Colon (tissue), 2 donors: ENCODE measurements around the gene CNTN5.

Source experiments
- FAIRE-seq: peaks from 2 replicates; lab custom pipeline; 2012; peaks lifted over from hg19 to GRCh38; lab: Jason Lieb, UNC
- donor health status: control.
- donor health status: control.

The CNTN5 gene

DNA sequence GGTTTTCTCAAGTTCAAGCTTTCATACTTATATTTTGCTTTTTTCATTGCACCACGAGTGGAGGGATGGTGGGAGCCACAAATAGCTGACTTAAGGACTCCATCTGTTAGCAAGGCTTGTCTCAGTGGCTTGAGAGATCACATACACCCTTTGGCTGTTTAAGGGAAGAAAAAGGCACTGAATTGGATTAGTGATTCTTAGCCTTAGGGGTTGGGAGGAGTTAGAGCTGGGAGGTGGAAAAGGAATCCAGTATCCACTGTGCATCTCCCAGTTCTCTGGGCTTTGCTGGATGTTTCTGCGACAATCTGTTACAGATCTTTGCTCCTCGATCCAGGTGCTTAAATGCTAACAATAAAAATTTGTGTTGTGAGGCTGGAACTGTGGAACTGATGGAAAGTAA is 593.6 kb downstream of the CNTN5 start:
- no peak for FAIRE-seq

GRCh38 chr11:99630629-99631028 is 609.9 kb downstream of the CNTN5 start:
- FAIRE-seq: no peak

GRCh38 chr11:99631618-99632017 is 610.9 kb downstream of the CNTN5 start:
- no peak for FAIRE-seq

DNA sequence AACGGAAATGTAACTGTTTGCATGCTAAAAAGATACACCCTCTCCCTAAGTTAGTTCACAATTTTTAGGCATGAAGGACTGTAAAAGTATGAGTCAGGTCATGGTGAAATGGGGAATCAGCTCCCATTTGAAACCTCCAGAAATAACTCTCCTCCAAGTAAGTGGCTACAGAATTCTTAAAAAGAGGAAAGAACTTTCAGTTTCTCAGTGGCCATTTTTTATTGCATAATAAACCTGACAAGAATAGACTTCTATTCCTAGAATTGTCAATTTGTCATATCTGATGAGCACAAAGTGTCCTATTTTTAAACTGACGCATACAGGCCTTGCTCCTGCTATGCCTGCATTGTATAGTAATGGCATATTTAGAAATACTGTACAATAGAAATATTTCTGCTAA is 612.2 kb downstream of the CNTN5 start:
- FAIRE-seq: no peak

- FAIRE-seq: no peak
Observed at GRCh38 chr11:99634581-99634980, 613.8 kb downstream of the CNTN5 start.

GRCh38 chr11:99638073-99638553 is 617.4 kb downstream of the CNTN5 start:
- FAIRE-seq: no peak

GRCh38 chr11:99640671-99641070 is 619.9 kb downstream of the CNTN5 start:
- no peak for FAIRE-seq

GRCh38 chr11:99645934-99646333 is 625.2 kb downstream of the CNTN5 start:
- FAIRE-seq: no peak

- FAIRE-seq: no peak
Observed at GRCh38 chr11:99670067-99670676, 649.4 kb downstream of the CNTN5 start.

DNA sequence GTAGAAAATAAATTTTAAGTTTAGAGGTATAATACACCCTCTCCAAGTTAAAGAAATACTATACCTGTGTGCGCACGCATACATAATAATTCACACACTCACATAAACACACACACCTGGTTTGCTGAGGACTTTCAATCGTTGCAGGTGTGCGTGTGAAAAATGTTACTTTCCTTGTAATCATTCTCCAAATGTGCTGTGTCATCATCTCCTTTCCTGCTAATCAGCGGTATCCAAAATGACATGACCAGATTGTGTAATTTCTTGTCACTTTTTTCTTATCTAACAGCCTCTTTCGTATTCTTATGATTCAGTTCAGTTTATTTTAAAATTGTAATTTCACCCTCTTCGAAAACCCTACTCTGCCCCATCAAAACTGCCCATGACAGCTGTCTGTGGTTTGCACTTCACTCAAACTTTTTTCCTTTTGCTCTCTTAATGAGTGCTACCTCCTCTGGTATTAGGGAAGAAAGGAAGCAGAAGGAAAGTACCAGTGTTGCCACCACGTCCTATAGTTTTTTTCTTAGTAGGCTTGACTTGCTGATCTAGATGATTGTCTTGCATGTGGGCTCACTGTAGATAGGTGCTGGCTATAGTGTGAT is 651.2 kb downstream of the CNTN5 start:
- FAIRE-seq: no peak

- no peak for FAIRE-seq
Observed at GRCh38 chr11:99676292-99676691, 655.5 kb downstream of the CNTN5 start.

- no peak for FAIRE-seq
Observed at GRCh38 chr11:99682171-99682570, 661.4 kb downstream of the CNTN5 start.

GRCh38 chr11:99682646-99683045 is 661.9 kb downstream of the CNTN5 start:
- no peak for FAIRE-seq

- no peak for FAIRE-seq
Observed at GRCh38 chr11:99683933-99684332, 663.2 kb downstream of the CNTN5 start.

DNA sequence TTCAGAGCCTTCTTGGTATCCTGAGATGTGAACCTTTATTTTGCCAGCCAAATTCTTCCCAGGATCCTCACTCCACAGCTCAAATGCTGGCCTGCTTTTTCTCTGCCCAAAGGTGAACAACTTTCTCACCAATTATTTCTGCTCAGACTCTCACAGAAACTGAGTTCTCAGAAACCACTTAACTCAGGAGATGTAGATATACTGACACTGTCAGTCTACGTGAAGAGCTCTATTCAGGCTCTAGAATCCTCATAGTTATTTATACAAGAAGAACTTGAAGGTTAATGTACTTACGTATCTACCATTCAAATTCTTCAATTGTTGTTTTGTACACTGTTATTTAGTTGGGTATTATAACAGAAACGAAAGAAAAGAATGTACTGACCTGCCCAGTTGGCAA is 666.1 kb downstream of the CNTN5 start:
- FAIRE-seq: no peak

GRCh38 chr11:99687320-99687719 is 666.6 kb downstream of the CNTN5 start:
- FAIRE-seq: no peak

DNA sequence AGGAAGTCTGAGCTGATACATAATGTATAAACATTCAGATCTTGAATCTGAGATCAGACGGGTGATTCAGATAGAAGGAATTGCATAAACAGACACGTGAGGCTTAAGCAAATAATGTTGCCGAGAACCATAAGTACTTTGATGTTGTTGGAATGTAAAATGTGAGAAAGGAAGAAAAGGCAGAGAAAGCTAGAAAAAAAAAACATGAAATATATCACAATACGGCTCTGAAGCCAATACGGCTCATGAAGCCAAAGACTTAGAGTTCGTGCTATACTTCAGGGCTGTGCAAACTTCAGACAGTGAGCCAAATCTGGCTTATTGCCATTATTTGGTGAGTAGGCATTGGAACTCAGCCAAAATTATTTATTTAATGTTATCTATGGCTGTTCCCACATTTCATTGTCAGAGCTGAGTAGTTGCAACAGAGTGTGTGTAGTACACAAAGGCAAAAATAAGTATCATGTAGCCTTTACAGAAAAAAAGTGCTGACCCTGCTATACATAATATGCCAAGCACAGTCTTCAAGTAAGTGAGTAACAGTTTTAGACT is 673.3 kb downstream of the CNTN5 start:
- no peak for FAIRE-seq

DNA sequence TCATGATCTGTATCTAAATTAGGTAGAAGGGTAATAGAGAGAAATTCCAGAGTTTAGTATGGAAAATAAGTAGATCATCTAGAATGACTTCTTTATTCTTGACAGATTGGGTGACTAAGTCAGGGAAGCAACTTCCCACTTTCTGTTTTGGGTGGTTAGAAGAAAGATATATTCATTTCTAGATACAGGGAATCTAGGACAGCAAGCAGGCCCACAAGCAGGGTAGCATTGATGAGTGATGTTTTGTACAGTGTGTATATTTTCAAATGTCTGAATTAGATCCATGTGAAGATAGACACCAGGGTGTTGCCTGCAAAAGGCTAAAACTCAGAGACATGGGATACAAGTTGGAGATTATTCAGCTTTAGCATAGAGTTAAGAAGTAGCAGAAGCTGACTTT is 674.4 kb downstream of the CNTN5 start:
- no peak for FAIRE-seq

DNA sequence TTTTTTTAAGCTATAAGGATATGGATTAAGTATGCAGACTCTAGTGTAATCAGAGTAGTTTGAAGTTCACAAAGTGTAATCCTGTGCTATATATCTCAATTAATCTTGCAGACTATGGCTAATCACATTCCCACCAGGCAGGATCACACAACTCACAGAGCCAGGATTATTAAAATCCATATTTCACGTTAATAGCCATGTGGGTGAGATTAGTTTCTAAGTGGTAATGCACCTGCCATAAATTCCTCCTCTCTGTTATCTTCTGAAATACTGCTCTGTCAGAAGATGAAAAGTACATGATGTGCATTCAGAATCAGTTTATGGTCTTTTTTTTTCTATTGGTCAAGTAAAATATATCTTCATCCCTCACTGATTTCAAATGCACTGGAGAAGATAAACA is 686.1 kb downstream of the CNTN5 start:
- FAIRE-seq: no peak

- no peak for FAIRE-seq
Observed at GRCh38 chr11:99708928-99709672, 688.4 kb downstream of the CNTN5 start.

DNA sequence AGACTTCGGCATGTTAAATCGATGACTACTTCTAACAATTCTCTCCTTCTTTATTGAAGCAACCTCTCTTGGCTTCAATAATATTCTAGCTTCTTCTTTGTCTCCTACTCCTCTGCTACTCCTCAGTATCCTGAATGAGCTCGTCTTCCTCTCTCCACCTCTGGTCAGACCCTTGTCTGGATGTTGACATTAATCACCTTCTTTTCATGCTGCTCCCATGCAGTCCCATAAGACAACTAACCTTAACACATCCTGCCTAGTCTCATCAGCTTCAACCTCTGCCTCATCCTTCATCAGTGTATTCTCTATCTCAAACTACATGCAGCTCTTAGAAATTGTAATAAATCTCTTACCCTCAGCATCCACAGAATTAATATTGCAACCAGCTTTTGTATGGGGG is 695.6 kb downstream of the CNTN5 start:
- no peak for FAIRE-seq

GRCh38 chr11:99718291-99718690 is 697.5 kb downstream of the CNTN5 start:
- no peak for FAIRE-seq

DNA sequence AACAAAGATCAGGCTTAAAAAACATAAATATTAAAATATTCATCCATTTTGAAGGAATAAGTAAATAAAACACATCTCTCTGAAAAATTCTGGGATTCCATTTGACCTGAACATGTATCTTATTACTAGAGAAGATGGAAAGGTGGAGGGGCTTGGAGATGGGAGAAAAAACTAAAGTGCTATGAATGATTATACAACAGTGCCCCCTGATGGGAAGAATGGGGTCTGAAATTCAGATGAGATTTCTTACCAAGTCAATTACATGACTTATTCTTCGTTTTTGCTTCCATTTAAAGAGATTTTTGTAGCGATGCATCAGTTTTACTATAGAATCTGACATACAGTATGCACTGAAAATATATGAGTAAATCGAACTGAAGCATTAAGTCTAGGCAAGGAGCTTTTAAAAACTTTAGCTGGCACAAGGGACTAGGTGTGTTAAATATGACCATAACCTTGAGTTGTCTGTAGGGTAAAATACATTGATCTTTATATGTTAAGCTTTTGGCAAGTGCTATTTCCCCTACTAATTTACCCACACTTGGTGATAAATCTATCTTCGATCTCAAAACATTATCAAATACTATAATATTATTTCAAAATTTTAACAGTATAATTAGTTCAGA is 718.8 kb downstream of the CNTN5 start:
- FAIRE-seq: no peak
